HCT116 (cell line): ENCODE results near the gene AGPAT2. TPM values are rescaled to one million over a fixed set of nuclear protein-coding genes. Genes with fewer than 3 reads are reported as not detected.

Experiments
- ATAC-seq: fragments of 200-7000 bp; cut with Tn5 transposase; 2 replicates; pipeline ENCODE4 v1.9.1; 2020; ENCODE audit warnings: mild to moderate bottlenecking, moderate library complexity
- BruUV-seq: library from RNA; stranded (reverse); fragments of 400-500 nt; replicated peaks from 2 replicates; lab custom pipeline; 2021; lab: Mats Ljungman, UMichigan
- CTCF ChIA-PET: fragments of 300-600 bp; sonication (Branson Sonifier 250); formaldehyde crosslinking; loops from one replicate; lab custom pipeline; 2021; ENCODE audit warnings: antibody characterized with exemption; lab: Charles Lee
- POLR2A ChIA-PET: fragments of 300-600, 350-600 bp; sonication (Branson Sonifier 250); formaldehyde crosslinking; loops from one replicate; lab custom pipeline; 2021; ENCODE audit warnings: antibody characterized with exemption; lab: Charles Lee
- RAD21 ChIA-PET, 2 experiments: fragments of 300-600 bp; sonication (Branson Sonifier 250); formaldehyde crosslinking; loops; one replicate each; lab custom pipeline; 2023; ENCODE audit warnings: low total read pairs in 2 of 2; ENCODE audit not compliant: uncharacterized antibody in 2 of 2, unreplicated experiment in 2 of 2, low non-redundant PET in 1 of 2; lab: Charles Lee
- DNase-seq: peaks from one replicate; pipeline ENCODE4 v3.0.0-alpha.2; 2010; ENCODE audit warnings: low read depth, low spot score
- H2AFZ ChIP-seq: fragments of 200-600 bp; shearing (Covaris generic), sonication (generic); 2 replicates; pipeline ENCODE4 v1.6.1; 2017; ENCODE audit warnings: low read depth, mixed run types, mixed read lengths, antibody characterized with exemption, low read length; ENCODE audit not compliant: poor library complexity, severe bottlenecking
- H3K27ac ChIP-seq: 2 replicates; pipeline ENCODE4 v1.5.1; 2012; ENCODE audit warnings: low read depth, low read length
- H3K27me3 ChIP-seq: fragments of 200-600 bp; sonication (generic); 2 replicates; pipeline ENCODE4 v1.6.1; 2016; ENCODE audit warnings: mixed run types, low read length, mixed read lengths; ENCODE audit not compliant: insufficient read depth
- H3K36me3 ChIP-seq, 2 experiments: fragments of 200-500 bp in 1 of 2; fragments of 200-600 bp in 1 of 2; sonication (Bioruptor generic) in 1 of 2; sonication (generic) in 1 of 2; 2 replicates each; pipeline versions ENCODE4 v1.5.1 to v1.6.1; 2014 to 2016; ENCODE audit warnings: low read length in 2 of 2, inconsistent platforms in 1 of 2, mixed read lengths in 1 of 2, mixed run types in 1 of 2; ENCODE audit not compliant: insufficient read depth in 2 of 2, control insufficient read depth in 1 of 2
- H3K4me1 ChIP-seq, 2 experiments: fragments of 200-600 bp in 1 of 2; sonication (generic) in 1 of 2; 2 replicates each; pipeline versions ENCODE4 v1.5.1 to v1.6.1; 2012 to 2017; ENCODE audit warnings: low read length in 2 of 2, inconsistent platforms in 1 of 2, mild to moderate bottlenecking in 1 of 2, mixed read lengths in 1 of 2, mixed run types in 1 of 2, moderate library complexity in 1 of 2; ENCODE audit not compliant: insufficient read depth in 2 of 2, control insufficient read depth in 1 of 2
- H3K4me2 ChIP-seq: fragments of 200-600 bp; sonication (generic); 2 replicates; pipeline ENCODE4 v1.6.1; 2017; ENCODE audit warnings: mixed run types, low read length, mixed read lengths
- H3K4me3 ChIP-seq, 2 experiments: fragments of 200-600 bp in 1 of 2; sonication (generic) in 1 of 2; replicated peaks in 1 of 2; 2 replicates each; pipeline ENCODE4 v1.5.1; 2011 to 2016; ENCODE audit warnings: low read length in 2 of 2, control low read depth in 1 of 2, low read depth in 1 of 2, mild to moderate bottlenecking in 1 of 2, mixed read lengths in 1 of 2, mixed run types in 1 of 2
- H3K79me2 ChIP-seq: fragments of 200-600 bp; sonication (generic); 2 replicates; pipeline ENCODE4 v1.6.1; 2017; ENCODE audit warnings: mild to moderate bottlenecking, mixed run types, low read length, moderate library complexity, mixed read lengths; ENCODE audit not compliant: insufficient read depth
- H3K9ac ChIP-seq: fragments of 200-600 bp; sonication (generic); 2 replicates; pipeline ENCODE4 v1.6.1; 2016; ENCODE audit warnings: low read length, mixed read lengths
- H3K9me2 ChIP-seq: fragments of 200-600 bp; sonication (generic), shearing (Covaris generic); 2 replicates; pipeline ENCODE4 v1.6.1; 2017; ENCODE audit warnings: mixed run types, mild to moderate bottlenecking, moderate library complexity; ENCODE audit not compliant: insufficient read depth
- H3K9me3 ChIP-seq, 2 experiments: fragments of 200-500 bp in 1 of 2; fragments of 200-600 bp in 1 of 2; sonication (Bioruptor generic) in 1 of 2; sonication (generic) in 1 of 2; 2 replicates each; pipeline ENCODE4 v1.6.1; 2014 to 2017; ENCODE audit warnings: low read length in 2 of 2, mixed read lengths in 2 of 2, inconsistent platforms in 1 of 2, low read depth in 1 of 2, mild to moderate bottlenecking in 1 of 2, mixed run types in 1 of 2, moderate library complexity in 1 of 2; ENCODE audit not compliant: control insufficient read depth in 1 of 2, insufficient read depth in 1 of 2
- H4K20me1 ChIP-seq: fragments of 200-600 bp; sonication (generic), shearing (Covaris generic); 2 replicates; pipeline ENCODE4 v1.6.1; 2017; ENCODE audit warnings: mixed run types, mild to moderate bottlenecking, moderate library complexity; ENCODE audit not compliant: insufficient read depth
- CBX3 ChIP-seq: IDR thresholded peaks from 2 replicates; pipeline ENCODE4 v1.6.1; 2012; ENCODE audit warnings: low read depth
- CEBPB ChIP-seq: IDR thresholded peaks from 2 replicates; pipeline ENCODE4 v1.6.1; 2012; ENCODE audit warnings: low read depth
- EGR1 ChIP-seq: IDR thresholded peaks from 2 replicates; pipeline ENCODE4 v1.6.1; 2012; ENCODE audit warnings: low read depth
- EZH2 ChIP-seq: fragments of 200-600 bp; sonication (generic); IDR thresholded peaks from 2 replicates; pipeline ENCODE4 v1.6.1; 2017; ENCODE audit warnings: antibody characterized with exemption, mixed run types
- FOSL1 ChIP-seq: IDR thresholded peaks from 2 replicates; pipeline ENCODE4 v1.6.1; 2012; ENCODE audit warnings: low read depth
- JUND ChIP-seq: IDR thresholded peaks from 2 replicates; pipeline ENCODE4 v1.6.1; 2012
- POLR2A ChIP-seq: IDR thresholded peaks from 2 replicates; pipeline ENCODE4 v1.7.0; 2011; ENCODE audit warnings: borderline replicate concordance; ENCODE audit not compliant: insufficient read depth, insufficient read length; ENCODE audit errors: extremely low read depth
- POLR2AphosphoS5 ChIP-seq: IDR thresholded peaks from 2 replicates; pipeline ENCODE4 v1.6.1; 2011; ENCODE audit warnings: mild to moderate bottlenecking, low read depth, low read length, moderate library complexity
- RAD21 ChIP-seq: IDR thresholded peaks from 2 replicates; pipeline ENCODE4 v1.6.1; 2012; ENCODE audit warnings: low read depth, mild to moderate bottlenecking
- REST ChIP-seq: IDR thresholded peaks from 2 replicates; pipeline ENCODE4 v1.6.1; 2012; ENCODE audit warnings: low read depth
- SIN3A ChIP-seq: IDR thresholded peaks from 2 replicates; pipeline ENCODE4 v1.6.1; 2012; ENCODE audit warnings: low read depth
- SP1 ChIP-seq: IDR thresholded peaks from 2 replicates; pipeline ENCODE4 v1.6.1; 2012; ENCODE audit warnings: low read depth
- YY1 ChIP-seq: IDR thresholded peaks from 2 replicates; pipeline ENCODE4 v1.6.1; 2011; ENCODE audit warnings: low read length, low read depth, moderate library complexity, mild to moderate bottlenecking; ENCODE audit not compliant: insufficient replicate concordance; ENCODE audit errors: extremely low read depth
- ZFX ChIP-seq: fragments of 450-650 bp; IDR thresholded peaks from 2 replicates; pipeline ENCODE4 v1.6.1; 2017
- intact Hi-C: fragments of 100-400 bp; cut with micrococcal nuclease; formaldehyde crosslinking; loops from 2 replicates; pipeline ENCODE4 v1.10.0; 2022
- total RNA-seq: library from RNA; stranded (reverse); gene quantifications from one replicate; pipeline ENCODE4 v1.2.1, GENCODE V29; 2021; ENCODE audit not compliant: unreplicated experiment
- TF ChIP-seq, protein P1 (sequence below), 3 experiments: fragments of 200-600 bp in 1 of 3; sonication (generic) in 1 of 3; IDR thresholded peaks in 2 of 3; conservative IDR thresholded peaks in 1 of 3; 2 replicates each; pipeline ENCODE4 v1.5.1; 2012 to 2017; ENCODE audit warnings: low read depth in 2 of 3, low read length in 2 of 3, antibody characterized with exemption in 1 of 3, borderline replicate concordance in 1 of 3, control low read depth in 1 of 3, mild to moderate bottlenecking in 1 of 3, mixed read lengths in 1 of 3, mixed run types in 1 of 3, moderate library complexity in 1 of 3; ENCODE audit not compliant: insufficient read depth in 1 of 3

The AGPAT2 gene
- total RNA-seq, 1 experiment from 2014 or later, result 86.0 TPM

- no peak overlapping the region for H2AFZ ChIP-seq
- TF ChIP-seq FOSL1 (no peak), CBX3 (no peak), RAD21 (no peak), POLR2A (no peak), POLR2AphosphoS5 (no peak), EZH2 (no peak), JUND (no peak), EGR1 (no peak), CEBPB (no peak), SIN3A (no peak), REST (no peak), ZFX (no peak), SP1 (no peak), YY1 (no peak)
- TF ChIP-seq, protein P1, sequence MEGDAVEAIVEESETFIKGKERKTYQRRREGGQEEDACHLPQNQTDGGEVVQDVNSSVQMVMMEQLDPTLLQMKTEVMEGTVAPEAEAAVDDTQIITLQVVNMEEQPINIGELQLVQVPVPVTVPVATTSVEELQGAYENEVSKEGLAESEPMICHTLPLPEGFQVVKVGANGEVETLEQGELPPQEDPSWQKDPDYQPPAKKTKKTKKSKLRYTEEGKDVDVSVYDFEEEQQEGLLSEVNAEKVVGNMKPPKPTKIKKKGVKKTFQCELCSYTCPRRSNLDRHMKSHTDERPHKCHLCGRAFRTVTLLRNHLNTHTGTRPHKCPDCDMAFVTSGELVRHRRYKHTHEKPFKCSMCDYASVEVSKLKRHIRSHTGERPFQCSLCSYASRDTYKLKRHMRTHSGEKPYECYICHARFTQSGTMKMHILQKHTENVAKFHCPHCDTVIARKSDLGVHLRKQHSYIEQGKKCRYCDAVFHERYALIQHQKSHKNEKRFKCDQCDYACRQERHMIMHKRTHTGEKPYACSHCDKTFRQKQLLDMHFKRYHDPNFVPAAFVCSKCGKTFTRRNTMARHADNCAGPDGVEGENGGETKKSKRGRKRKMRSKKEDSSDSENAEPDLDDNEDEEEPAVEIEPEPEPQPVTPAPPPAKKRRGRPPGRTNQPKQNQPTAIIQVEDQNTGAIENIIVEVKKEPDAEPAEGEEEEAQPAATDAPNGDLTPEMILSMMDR (IDR thresholded peaks at IDR 0.05 in 2 of 3, conservative IDR thresholded peaks at IDR 0.05 in 1 of 3; ENCODE audit: borderline replicate concordance in 1 of 3, insufficient read depth in 1 of 3, low read depth in 2 of 3, low read length in 2 of 3), result no peak
- TF ChIP-seq, all 23 proteins: peak for 0
- no peaks in the 10 kb centered on the region for H3K27me3 ChIP-seq
- no peaks in the 10 kb centered on the region for H3K9me3 ChIP-seq
- no peaks in the 10 kb centered on the region for H3K36me3 ChIP-seq
- no peaks in the 10 kb centered on the region for H3K9me2 ChIP-seq
- ChIA-PET RAD21 (no interaction called here), POLR2A (no interaction called here), CTCF (no interaction called here)
- peak overlapping the region; percentile 86; the same call in 1 of the 2 replicates for H3K27ac ChIP-seq
- no peak overlapping the region for H3K4me3 ChIP-seq
- peaks cover 19 to 31% of the 10 kb centered on the region in 2 experiments for H3K4me1 ChIP-seq
- ATAC-seq, result no peak
- peaks cover 40% of the 10 kb centered on the region for H3K79me2 ChIP-seq
- BruUV-seq, result no TSS peak
- H4K20me1 ChIP-seq, result no peaks in the 10 kb centered on the region
- peak overlapping the region; percentile 97 for H3K4me2 ChIP-seq
- no peak for DNase-seq
- intact Hi-C loops, result no loop called here
- no peak overlapping the region for H3K9ac ChIP-seq
Observed at GRCh38 chr9:136685216-136685615, 2.0 kb downstream of the AGPAT2 start.
